22Rv1 (cell line): ENCODE measurements around the gene SDHC.
"Not testable (repeated sequence)": the region's sequence is repeated elsewhere in the genome, so short reads cannot be mapped to it uniquely, and the experiment has no call there.

Source experiments
- H3K27ac ChIP-seq: fragments of 450-650 bp; 2 replicates; pipeline ENCODE4 v1.5.1; 2017
- CTCF ChIP-seq: fragments of 450-650 bp; IDR thresholded peaks from 2 replicates; pipeline ENCODE4 v1.5.1; 2017; ENCODE audit warnings: mild to moderate bottlenecking
- ZFX ChIP-seq: fragments of 450-650 bp; IDR thresholded peaks from 2 replicates; pipeline ENCODE4 v1.6.1; 2017; ENCODE audit warnings: antibody characterized with exemption, borderline replicate concordance

The SDHC gene

DNA sequence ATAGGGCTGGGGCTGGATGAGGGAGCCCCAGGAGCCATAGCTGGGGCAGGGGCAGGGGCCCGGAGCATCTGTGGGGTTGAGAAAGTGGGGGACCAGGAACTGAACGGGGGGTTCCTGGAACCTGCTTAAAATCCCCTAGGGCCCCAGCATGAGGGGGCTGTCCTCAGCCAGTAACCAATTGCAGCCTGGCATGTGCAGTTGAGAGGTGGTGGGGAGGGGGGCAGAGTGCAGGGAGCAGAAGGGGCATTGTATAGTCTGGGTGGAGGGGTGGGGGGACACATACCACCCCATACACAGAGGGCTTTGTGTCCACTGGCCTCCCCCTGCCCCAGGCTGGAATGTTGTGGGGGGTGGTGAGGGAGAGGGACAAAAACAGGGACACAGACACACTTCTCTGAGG lies 4.3 kb upstream of the SDHC start, which contains the start of gene MPZ:
Gene MPZ, minus strand, starts transcription at position 101 of the 400 bp plus-strand sequence. Its CDS starts 63 bp downstream, at position 38.
- no peak for TF ChIP-seq CTCF
- TF ChIP-seq ZFX: no peak

GRCh38 chr1:161311595-161312181 lies 2.5 kb upstream of the SDHC start:
- TF ChIP-seq ZFX (no peak), CTCF (no peak)
- no peak overlapping the region for H3K27ac ChIP-seq

More for the DNA sequence above, 4.3 kb upstream of the SDHC start, which contains the start of gene MPZ:
- H3K27ac ChIP-seq: no peak within 1 kb of the TSS

DNA sequence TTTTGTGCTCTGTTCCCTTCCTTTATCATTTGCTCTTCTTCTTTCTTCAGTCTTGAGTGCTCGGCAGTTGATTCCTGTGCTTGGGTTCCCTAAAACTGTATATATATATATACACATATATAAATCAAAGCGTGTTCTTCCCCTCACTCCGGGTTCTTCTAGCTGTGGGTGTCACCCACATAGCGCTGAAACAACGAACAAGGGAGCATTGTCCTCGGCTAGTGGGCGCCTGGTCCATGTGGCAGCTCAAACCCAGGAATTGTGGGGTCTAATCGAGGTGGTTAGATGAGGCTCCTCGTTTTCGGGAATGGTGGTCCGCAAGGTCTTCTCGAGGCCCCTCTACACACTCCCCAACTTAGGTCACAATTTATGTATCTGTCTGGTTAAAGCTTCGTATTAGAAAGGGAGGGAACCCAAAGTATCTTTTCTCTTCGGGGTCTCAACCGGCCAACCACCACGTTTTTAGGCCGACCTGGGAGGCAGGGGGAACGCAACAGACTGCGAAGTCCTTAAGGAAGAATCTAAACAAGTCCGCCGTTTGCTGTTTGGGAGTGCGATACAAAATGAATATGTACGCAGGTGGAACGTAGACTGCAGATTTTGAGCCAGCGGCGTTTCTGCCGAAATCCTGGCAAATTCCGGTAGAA lies 504 bp upstream of the SDHC start:
- no peak for TF ChIP-seq ZFX
- TF ChIP-seq CTCF: no peak

DNA sequence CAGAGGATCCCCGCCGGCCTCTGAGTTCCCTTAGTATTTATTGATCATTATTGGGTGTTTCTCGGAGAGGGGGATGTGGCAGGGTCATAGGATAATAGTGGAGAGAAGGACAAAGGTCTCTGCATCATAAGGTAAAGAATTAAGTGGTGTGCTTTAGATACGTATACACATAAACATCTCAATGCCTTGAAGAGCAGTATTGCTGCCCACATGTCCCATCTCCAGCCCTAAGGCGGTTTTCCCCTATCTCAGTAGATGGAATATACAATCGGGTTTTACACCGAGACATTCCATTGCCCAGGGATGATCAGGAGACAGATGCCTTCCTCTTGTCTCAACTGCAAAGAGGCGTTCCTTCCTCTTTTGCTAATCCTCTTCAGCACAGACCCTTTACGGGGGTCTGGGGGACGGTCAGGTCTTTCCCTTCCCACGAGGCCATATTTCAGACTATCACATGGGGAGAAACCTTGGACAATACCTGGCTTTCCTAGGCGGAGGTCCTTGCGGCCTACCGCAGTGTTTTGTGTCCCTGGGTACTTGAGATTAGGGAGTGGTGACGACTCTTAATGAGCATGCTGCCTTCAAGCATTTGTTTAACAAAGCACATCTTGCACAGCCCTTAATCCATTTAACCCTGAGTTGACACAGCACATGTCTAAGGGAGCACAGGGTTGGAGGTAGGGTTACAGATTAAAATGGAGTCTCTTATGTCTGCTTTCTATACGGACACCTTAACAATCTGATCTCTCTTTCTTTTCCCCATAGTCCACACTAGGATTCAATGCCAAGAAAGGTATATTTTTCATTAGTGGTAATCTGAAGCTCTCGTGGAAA lies 1.9 kb downstream of the SDHC start:
- H3K27ac ChIP-seq: not testable (repeated sequence)

More for the DNA sequence above, 504 bp upstream of the SDHC start:
- H3K27ac ChIP-seq: peak overlapping the region; percentile 68

DNA sequence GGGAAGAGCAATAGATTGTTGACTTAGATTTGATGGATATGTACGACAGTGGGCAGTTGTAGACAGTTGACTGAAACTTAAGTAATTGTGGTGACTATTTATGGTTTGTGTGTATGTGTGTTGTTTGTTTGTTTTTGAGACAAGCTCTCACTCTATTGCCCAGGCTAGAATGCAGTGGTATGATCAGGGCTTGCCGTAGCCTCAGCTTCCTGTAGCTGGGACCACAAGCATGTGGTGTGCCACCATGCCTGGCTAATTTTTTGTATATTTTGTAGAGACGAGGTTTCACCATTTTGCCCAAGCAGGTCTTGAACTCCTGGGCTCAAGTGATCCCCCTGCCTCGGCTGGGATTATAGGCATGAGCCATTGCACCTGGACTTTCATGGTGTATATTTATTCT lies 9.8 kb downstream of the SDHC start:
- no peak overlapping the region for H3K27ac ChIP-seq
- TF ChIP-seq CTCF: no peak
- no peak for TF ChIP-seq ZFX

DNA sequence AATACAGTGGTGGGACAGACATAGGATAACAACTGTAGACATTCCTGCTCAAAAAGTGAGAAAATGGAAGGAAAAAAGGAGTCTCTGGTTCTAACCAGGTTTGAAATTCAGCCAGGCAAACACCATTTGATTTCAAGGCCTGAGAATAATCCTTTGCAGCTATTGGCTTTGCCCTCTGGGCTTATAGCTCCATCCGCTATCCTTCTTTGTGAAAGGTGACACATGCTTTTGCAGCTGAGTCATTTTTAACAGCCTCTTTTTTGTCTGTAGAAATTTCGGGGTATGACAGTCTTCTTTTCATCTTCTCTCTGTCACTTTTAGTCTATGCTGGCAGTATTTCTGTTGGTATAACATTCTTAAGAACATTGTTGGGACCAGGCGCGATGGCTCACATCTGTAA lies 16.2 kb downstream of the SDHC start:
- no peak overlapping the region for H3K27ac ChIP-seq
- TF ChIP-seq ZFX: no peak

DNA sequence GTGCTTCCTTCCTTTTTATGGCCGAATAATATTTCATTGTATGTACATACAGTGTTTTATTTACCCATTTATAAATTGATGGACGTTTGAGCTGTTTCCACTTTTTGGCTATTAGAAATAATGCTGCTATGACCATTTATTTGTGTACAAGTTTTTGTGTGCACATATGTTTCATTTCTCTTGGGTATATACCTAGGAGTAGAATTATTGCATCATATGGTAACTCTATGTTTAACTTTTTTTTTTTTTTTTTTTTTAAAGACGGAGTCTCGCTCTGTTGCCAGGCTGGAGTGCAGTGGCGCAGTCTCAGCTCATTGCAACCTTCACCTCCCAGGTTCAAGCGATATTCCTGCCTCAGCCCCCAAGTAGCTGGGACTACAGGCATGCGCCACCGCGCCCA lies 19.0 kb downstream of the SDHC start:
- no peak overlapping the region for H3K27ac ChIP-seq
- TF ChIP-seq ZFX: no peak
- TF ChIP-seq CTCF: no peak

DNA sequence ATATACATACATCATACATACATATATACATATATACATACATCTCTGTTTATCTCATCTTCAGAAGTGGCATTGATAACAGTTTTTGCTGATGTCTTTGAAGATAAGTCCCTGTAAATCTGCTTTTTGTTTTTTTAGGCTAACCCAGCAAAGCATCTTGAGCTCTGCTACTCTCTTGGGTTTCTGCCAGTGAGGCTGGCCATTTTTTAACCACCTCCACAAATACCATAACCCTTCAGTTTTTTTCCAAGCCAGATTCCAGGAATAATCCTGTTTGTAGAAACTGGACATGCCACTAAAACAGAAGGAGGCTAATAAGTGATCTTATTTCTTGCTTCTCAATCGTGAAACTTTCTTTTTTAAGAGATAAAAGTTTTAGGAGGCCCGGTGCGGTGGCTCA lies 21.6 kb downstream of the SDHC start:
- no peak overlapping the region for H3K27ac ChIP-seq
- no peak for TF ChIP-seq ZFX
- TF ChIP-seq CTCF: no peak
